ENCODE measurements around the gene PER2. TPM values are rescaled to one million over a fixed set of nuclear protein-coding genes. Genes with fewer than 3 reads are reported as not detected.
A peak's percentile ranks its signal among the peaks of the same experiment; 100 is the strongest.

Gene PER2
- total RNA-seq, 1 experiment from 2014 or later: 6.6 TPM

DNA sequence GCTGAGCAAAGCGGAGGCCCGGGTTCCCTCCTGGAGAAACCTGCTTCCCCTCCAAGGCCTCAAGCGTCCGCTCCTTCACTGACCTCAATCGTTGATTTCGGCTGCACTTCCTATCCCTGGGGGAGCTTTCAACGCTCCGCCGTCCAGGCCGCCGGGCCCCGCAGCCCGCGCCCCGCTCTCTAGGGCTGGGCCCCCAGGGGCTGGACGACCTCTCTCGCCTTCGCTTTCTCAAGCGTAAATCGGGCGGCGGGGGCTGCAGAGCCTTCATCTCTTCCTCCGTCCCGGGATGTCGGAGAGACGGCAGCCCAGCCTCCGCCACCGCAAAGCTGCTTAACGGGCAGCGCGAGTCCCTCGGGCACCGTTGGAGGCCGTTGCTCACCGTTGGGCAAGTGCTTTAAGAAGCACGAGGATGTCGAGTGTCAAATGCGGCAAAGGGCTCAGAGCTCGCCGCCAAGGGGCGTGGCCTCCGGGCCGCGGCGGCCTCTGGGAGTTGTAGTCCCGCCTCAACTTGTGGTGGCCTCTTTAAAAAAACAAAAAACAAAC is 57.1 kb downstream of the PER2 start (continued):
- TF ChIP-seq ZNF425 (CRISPR knock-in tag; conservative IDR thresholded peaks at IDR 0.05) (no peak), ZNF263 (CRISPR knock-in tag; IDR thresholded peaks at IDR 0.05; ENCODE audit: low read depth) (no peak), NR2C2 (CRISPR knock-in tag; IDR thresholded peaks at IDR 0.05) (no peak), JAZF1 (CRISPR knock-in tag; IDR thresholded peaks at IDR 0.05) (no peak), ZBTB21 (CRISPR knock-in tag; IDR thresholded peaks at IDR 0.05; ENCODE audit: borderline replicate concordance) (0 out of 2 replicates have a peak, but pooled peaks have one; percentile 63), FOXP1 (CRISPR knock-in tag; IDR thresholded peaks at IDR 0.05; ENCODE audit: borderline replicate concordance) (peak; percentile 88; the same call in 1 of the 2 replicates), USF2 (CRISPR knock-in tag; IDR thresholded peaks at IDR 0.05) (no peak), E2F1 (CRISPR knock-in tag; IDR thresholded peaks at IDR 0.05) (no peak), ZNF317 (CRISPR knock-in tag; IDR thresholded peaks at IDR 0.05; ENCODE audit: borderline replicate concordance, low read depth) (no peak), TEAD1 (CRISPR knock-in tag; IDR thresholded peaks at IDR 0.05) (peak; percentile 81; the same call in 1 of the 2 replicates), TP53 (CRISPR knock-in tag; IDR thresholded peaks at IDR 0.05) (peak; percentile 84; the same call in 1 of the 2 replicates), FOXK1 (CRISPR knock-in tag; IDR thresholded peaks at IDR 0.05) (peak; percentile 69; the same call in 1 of the 2 replicates), TEAD4 (CRISPR knock-in tag; IDR thresholded peaks at IDR 0.05) (no peak), ATF6 (CRISPR knock-in tag; IDR thresholded peaks at IDR 0.05) (no peak)
- TF ChIP-seq, protein P1, sequence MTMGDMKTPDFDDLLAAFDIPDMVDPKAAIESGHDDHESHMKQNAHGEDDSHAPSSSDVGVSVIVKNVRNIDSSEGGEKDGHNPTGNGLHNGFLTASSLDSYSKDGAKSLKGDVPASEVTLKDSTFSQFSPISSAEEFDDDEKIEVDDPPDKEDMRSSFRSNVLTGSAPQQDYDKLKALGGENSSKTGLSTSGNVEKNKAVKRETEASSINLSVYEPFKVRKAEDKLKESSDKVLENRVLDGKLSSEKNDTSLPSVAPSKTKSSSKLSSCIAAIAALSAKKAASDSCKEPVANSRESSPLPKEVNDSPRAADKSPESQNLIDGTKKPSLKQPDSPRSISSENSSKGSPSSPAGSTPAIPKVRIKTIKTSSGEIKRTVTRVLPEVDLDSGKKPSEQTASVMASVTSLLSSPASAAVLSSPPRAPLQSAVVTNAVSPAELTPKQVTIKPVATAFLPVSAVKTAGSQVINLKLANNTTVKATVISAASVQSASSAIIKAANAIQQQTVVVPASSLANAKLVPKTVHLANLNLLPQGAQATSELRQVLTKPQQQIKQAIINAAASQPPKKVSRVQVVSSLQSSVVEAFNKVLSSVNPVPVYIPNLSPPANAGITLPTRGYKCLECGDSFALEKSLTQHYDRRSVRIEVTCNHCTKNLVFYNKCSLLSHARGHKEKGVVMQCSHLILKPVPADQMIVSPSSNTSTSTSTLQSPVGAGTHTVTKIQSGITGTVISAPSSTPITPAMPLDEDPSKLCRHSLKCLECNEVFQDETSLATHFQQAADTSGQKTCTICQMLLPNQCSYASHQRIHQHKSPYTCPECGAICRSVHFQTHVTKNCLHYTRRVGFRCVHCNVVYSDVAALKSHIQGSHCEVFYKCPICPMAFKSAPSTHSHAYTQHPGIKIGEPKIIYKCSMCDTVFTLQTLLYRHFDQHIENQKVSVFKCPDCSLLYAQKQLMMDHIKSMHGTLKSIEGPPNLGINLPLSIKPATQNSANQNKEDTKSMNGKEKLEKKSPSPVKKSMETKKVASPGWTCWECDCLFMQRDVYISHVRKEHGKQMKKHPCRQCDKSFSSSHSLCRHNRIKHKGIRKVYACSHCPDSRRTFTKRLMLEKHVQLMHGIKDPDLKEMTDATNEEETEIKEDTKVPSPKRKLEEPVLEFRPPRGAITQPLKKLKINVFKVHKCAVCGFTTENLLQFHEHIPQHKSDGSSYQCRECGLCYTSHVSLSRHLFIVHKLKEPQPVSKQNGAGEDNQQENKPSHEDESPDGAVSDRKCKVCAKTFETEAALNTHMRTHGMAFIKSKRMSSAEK (CRISPR knock-in tag; IDR thresholded peaks at IDR 0.05; ENCODE audit: borderline replicate concordance): no peak
- TF ChIP-seq, protein P2, sequence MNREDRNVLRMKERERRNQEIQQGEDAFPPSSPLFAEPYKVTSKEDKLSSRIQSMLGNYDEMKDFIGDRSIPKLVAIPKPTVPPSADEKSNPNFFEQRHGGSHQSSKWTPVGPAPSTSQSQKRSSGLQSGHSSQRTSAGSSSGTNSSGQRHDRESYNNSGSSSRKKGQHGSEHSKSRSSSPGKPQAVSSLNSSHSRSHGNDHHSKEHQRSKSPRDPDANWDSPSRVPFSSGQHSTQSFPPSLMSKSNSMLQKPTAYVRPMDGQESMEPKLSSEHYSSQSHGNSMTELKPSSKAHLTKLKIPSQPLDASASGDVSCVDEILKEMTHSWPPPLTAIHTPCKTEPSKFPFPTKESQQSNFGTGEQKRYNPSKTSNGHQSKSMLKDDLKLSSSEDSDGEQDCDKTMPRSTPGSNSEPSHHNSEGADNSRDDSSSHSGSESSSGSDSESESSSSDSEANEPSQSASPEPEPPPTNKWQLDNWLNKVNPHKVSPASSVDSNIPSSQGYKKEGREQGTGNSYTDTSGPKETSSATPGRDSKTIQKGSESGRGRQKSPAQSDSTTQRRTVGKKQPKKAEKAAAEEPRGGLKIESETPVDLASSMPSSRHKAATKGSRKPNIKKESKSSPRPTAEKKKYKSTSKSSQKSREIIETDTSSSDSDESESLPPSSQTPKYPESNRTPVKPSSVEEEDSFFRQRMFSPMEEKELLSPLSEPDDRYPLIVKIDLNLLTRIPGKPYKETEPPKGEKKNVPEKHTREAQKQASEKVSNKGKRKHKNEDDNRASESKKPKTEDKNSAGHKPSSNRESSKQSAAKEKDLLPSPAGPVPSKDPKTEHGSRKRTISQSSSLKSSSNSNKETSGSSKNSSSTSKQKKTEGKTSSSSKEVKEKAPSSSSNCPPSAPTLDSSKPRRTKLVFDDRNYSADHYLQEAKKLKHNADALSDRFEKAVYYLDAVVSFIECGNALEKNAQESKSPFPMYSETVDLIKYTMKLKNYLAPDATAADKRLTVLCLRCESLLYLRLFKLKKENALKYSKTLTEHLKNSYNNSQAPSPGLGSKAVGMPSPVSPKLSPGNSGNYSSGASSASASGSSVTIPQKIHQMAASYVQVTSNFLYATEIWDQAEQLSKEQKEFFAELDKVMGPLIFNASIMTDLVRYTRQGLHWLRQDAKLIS (CRISPR knock-in tag; IDR thresholded peaks at IDR 0.05; ENCODE audit: borderline replicate concordance): no peak
- TF ChIP-seq, protein P3, sequence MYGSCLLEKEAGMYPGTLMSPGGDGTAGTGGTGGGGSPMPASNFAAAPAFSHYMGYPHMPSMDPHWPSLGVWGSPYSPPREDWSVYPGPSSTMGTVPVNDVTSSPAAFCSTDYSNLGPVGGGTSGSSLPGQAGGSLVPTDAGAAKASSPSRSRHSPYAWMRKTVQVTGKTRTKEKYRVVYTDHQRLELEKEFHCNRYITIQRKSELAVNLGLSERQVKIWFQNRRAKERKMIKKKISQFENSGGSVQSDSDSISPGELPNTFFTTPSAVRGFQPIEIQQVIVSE (CRISPR knock-in tag; IDR thresholded peaks at IDR 0.05; ENCODE audit: borderline replicate concordance): no peak
- TF ChIP-seq, protein P4, sequence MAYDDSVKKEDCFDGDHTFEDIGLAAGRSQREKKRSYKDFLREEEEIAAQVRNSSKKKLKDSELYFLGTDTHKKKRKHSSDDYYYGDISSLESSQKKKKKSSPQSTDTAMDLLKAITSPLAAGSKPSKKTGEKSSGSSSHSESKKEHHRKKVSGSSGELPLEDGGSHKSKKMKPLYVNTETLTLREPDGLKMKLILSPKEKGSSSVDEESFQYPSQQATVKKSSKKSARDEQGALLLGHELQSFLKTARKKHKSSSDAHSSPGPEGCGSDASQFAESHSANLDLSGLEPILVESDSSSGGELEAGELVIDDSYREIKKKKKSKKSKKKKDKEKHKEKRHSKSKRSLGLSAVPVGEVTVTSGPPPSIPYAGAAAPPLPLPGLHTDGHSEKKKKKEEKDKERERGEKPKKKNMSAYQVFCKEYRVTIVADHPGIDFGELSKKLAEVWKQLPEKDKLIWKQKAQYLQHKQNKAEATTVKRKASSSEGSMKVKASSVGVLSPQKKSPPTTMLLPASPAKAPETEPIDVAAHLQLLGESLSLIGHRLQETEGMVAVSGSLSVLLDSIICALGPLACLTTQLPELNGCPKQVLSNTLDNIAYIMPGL (CRISPR knock-in tag; IDR thresholded peaks at IDR 0.05): 0 out of 2 replicates have a peak, but pooled peaks have one; percentile 35
